DLD1 (cell line): ENCODE results near the gene HPGDS.

Experiments used
- in situ Hi-C: cut with HindIII; loops from 2 replicates; pipeline ENCODE4 v1.10.0; 2017; ENCODE audit warnings: low sequenced_read_pairs

Gene HPGDS

GRCh38 chr4:94262163-94263016 is 80.2 kb downstream of the HPGDS start:
- in situ Hi-C loops = no loop called here

GRCh38 chr4:94256828-94257227 is 85.8 kb downstream of the HPGDS start:
- in situ Hi-C loops = no loop called here

GRCh38 chr4:94256144-94256783 is 86.4 kb downstream of the HPGDS start:
- in situ Hi-C loops = no loop called here

GRCh38 chr4:94253036-94253435 is 89.6 kb downstream of the HPGDS start:
- in situ Hi-C loops = no loop called here

GRCh38 chr4:94251094-94251493 is 91.5 kb downstream of the HPGDS start:
- in situ Hi-C loops = no loop called here
